Activated CD8-positive, alpha-beta T cell treated with anti-CD3 and anti-CD28 coated beads, Interleukin-2, amount 10 ng/mL, durations not matched to agents 7 days and 5 days (primary cell): Measurements from ENCODE around the gene ZBTB32. TPM values are rescaled to one million over a fixed set of nuclear protein-coding genes. Genes with fewer than 3 reads are reported as not detected.

Source experiments
- ATAC-seq: fragments of 150-1000 bp; cut with Tn5 transposase; one replicate; pipeline ENCODE4 v1.10.0; 2021; ENCODE audit warnings: moderate library complexity
- CTCF ChIA-PET: fragments of 350-600 bp; sonication (Branson Sonifier 250); formaldehyde crosslinking; loops from one replicate; lab custom pipeline; 2021; ENCODE audit warnings: antibody characterized with exemption; lab: Charles Lee
- POLR2A ChIA-PET: fragments of 350-600 bp; sonication (Branson Sonifier 250); formaldehyde crosslinking; loops from one replicate; lab custom pipeline; 2021; ENCODE audit warnings: antibody characterized with exemption; lab: Charles Lee
- DNase-seq: peaks from one replicate; pipeline ENCODE4 v3.0.0-alpha.2; 2020
- H3K27ac Mint-ChIP-seq: one replicate; pipeline ENCODE4 v1.8.0; 2021; ENCODE audit warnings: mild to moderate bottlenecking, mixed read lengths
- H3K27me3 Mint-ChIP-seq: one replicate; pipeline ENCODE4 v1.8.0; 2021; ENCODE audit warnings: low read depth, mixed read lengths
- H3K36me3 Mint-ChIP-seq: one replicate; pipeline ENCODE4 v1.8.0; 2021; ENCODE audit warnings: low read depth, mixed read lengths
- H3K4me1 Mint-ChIP-seq: one replicate; pipeline ENCODE4 v1.8.0; 2021; ENCODE audit warnings: low read depth, mixed read lengths
- H3K4me3 Mint-ChIP-seq: one replicate; pipeline ENCODE4 v1.8.0; 2021; ENCODE audit warnings: mild to moderate bottlenecking, mixed read lengths
- H3K9me3 Mint-ChIP-seq: one replicate; pipeline ENCODE4 v1.8.0; 2022; ENCODE audit warnings: mixed read lengths; ENCODE audit not compliant: insufficient read depth
- total RNA-seq, 2 experiments: library from RNA; stranded (reverse); gene quantifications; one replicate each; pipeline ENCODE4 v1.2.3, GENCODE V29; 2021

ZBTB32 gene
- total RNA-seq, 2 experiments from 2014 or later = 37.4 to 41.4 TPM

GRCh38 chr19:35696835-35697234 is 7.5 kb upstream of the ZBTB32 start:
- Mint-ChIP-seq H3K4me3 (no peak overlapping the region), H3K9me3 (no peaks in the 10 kb centered on the region), H3K4me1 (peaks cover 27% of the 10 kb centered on the region), H3K27me3 (no peaks in the 10 kb centered on the region), H3K27ac (no peak overlapping the region), H3K36me3 (no peaks in the 10 kb centered on the region)
- DNase-seq = no peak
- no peak for ATAC-seq
- ChIA-PET POLR2A (interaction anchor here (0.9 to 6.9 kb wide), 4 partner anchors 16 to 132 kb away, joined by 3 to 96 read pairs (median 3); partner anchors contain the start of genes PSENEN and U2AF1L4), CTCF (interaction anchor here (0.8 to 10.3 kb wide), 11 partner anchors 13 to 234 kb away, joined by 3 to 266 read pairs (median 4); partner anchors contain the start of genes COX6B1, IGFLR1 and LIN37)

- Mint-ChIP-seq H3K9me3 (no peaks in the 10 kb centered on the region), H3K27me3 (no peaks in the 10 kb centered on the region), H3K27ac (peak overlapping the region; percentile 97), H3K4me1 (peaks cover 15% of the 10 kb centered on the region), H3K4me3 (peak overlapping the region; percentile 92), H3K36me3 (peaks cover 2% of the 10 kb centered on the region)
- peak; percentile 98 for DNase-seq
- ATAC-seq = peak; percentile 100
- CTCF ChIA-PET = interaction anchor here (0.8 to 10.3 kb wide), 7 partner anchors 8 to 46 kb away, joined by 3 to 266 read pairs (median 4); partner anchors contain the start of genes LIN37, PSENEN and U2AF1L4
- POLR2A ChIA-PET = interaction anchor here (0.5 to 4.9 kb wide), 8 partner anchors 11 to 249 kb away, joined by 3 to 113 read pairs (median 4); partner anchors contain the start of genes COX6B1, IGFLR1, KMT2B and U2AF1L4
These were observed 1.9 kb upstream of the ZBTB32 start for GRCh38 chr19:35702223-35703012.

DNA sequence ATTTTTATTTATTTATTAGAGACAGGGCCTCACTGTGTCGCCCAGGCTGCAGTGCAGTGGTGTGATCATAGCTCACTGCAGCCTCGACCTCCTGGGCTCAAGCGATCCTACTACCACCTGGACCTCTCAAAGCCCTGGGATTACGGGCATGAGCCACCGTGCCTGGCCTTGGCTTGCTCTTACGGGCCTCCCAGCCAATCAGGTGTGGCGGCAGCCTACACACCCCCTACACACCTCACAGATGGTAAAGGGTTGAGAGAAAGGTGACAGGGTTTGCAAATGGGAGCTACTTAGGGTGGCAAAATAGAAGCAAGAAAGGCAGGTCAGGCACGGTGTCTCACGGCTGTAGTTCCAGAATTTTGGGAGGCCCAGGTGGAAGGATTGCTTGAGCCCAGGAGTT is 1.0 kb upstream of the ZBTB32 start:
- Mint-ChIP-seq H3K9me3 (no peaks in the 10 kb centered on the region), H3K4me1 (peaks cover 13% of the 10 kb centered on the region), H3K27me3 (no peaks in the 10 kb centered on the region), H3K27ac (no peak overlapping the region), H3K36me3 (peaks cover 2% of the 10 kb centered on the region), H3K4me3 (peak overlapping the region; percentile 92)
- POLR2A ChIA-PET = interaction anchor here (0.5 to 4.9 kb wide), 2 partner anchors 10 to 11 kb away, joined by 3 to 113 read pairs; no protein-coding TSS in a partner anchor
- DNase-seq = no peak
- CTCF ChIA-PET = interaction anchor here (2.5 to 10.3 kb wide), 2 partner anchors 9 to 10 kb away, joined by 13 to 266 read pairs; no protein-coding TSS in a partner anchor
- no peak for ATAC-seq

DNA sequence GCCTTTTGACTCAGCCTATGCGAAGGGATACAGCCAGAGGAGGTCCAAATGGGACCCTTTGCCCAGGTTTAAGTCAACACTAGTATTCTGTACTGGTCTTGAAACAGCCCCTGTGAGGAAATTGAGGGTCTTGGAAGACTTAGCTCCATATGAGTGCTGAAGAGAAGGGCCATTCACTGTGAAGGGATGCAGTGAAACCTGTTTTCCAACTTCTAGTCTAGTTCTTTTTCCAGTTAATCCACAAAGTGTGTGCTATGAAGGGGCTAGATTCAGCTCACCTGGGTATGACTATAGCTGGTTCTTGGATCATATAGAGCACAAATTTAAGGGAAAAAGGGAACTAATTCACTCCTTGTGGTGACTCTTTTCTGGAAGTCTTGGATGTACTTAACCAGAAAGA is 4.0 kb downstream of the ZBTB32 start:
- DNase-seq = no peak
- Mint-ChIP-seq H3K27me3 (no peaks in the 10 kb centered on the region), H3K27ac (no peak overlapping the region), H3K36me3 (no peaks in the 10 kb centered on the region), H3K9me3 (no peaks in the 10 kb centered on the region), H3K4me1 (peaks cover 41% of the 10 kb centered on the region), H3K4me3 (no peak overlapping the region)
- no peak for ATAC-seq
- ChIA-PET POLR2A (no interaction called here), CTCF (interaction anchor here (1.7 to 2.0 kb wide), 2 partner anchors 10 to 14 kb away, joined by 6 to 11 read pairs; no protein-coding TSS in a partner anchor)

GRCh38 chr19:35710784-35711723 is 6.7 kb downstream of the ZBTB32 start:
- ChIA-PET POLR2A (interaction anchor here (0.9 to 7.6 kb wide), 7 partner anchors 8 to 221 kb away, joined by 3 to 113 read pairs (median 8); partner anchors contain the start of genes LIN37, PSENEN, U2AF1L4 and ZBTB32), CTCF (interaction anchor here (0.8 to 6.7 kb wide), 6 partner anchors 12 to 220 kb away, joined by 3 to 266 read pairs (median 6); partner anchors contain the start of gene LIN37)
- H3K4me3 Mint-ChIP-seq = peak overlapping the region; percentile 34
- H3K9me3 Mint-ChIP-seq = no peaks in the 10 kb centered on the region
- peak; percentile 29 for ATAC-seq
- H3K27ac Mint-ChIP-seq = peak overlapping the region; percentile 95
- DNase-seq = peak; percentile 75
- no peaks in the 10 kb centered on the region for H3K27me3 Mint-ChIP-seq
- H3K36me3 Mint-ChIP-seq = peaks cover 16% of the 10 kb centered on the region
- peaks cover 67% of the 10 kb centered on the region for H3K4me1 Mint-ChIP-seq

- DNase-seq = peak; percentile 89
- Mint-ChIP-seq H3K4me3 (peak overlapping the region; percentile 83), H3K4me1 (peaks cover 74% of the 10 kb centered on the region), H3K9me3 (no peaks in the 10 kb centered on the region), H3K27ac (peak overlapping the region; percentile 95), H3K27me3 (no peaks in the 10 kb centered on the region), H3K36me3 (peaks cover 24% of the 10 kb centered on the region)
- ChIA-PET POLR2A (interaction anchor here (0.6 to 7.6 kb wide), 8 partner anchors 10 to 307 kb away, joined by 3 to 113 read pairs (median 8); partner anchors contain the start of genes COX6B1, NFKBID, PSENEN and U2AF1L4), CTCF (interaction anchor here (1.3 to 6.7 kb wide), 9 partner anchors 14 to 218 kb away, joined by 3 to 266 read pairs (median 6); partner anchors contain the start of genes COX6B1, LIN37, PSENEN and U2AF1L4)
- ATAC-seq = peak; percentile 25
These were observed 8.5 kb downstream of the ZBTB32 start for GRCh38 chr19:35712567-35713505.

- CTCF ChIA-PET = interaction anchor here (1.3 to 6.7 kb wide), 8 partner anchors 15 to 218 kb away, joined by 3 to 266 read pairs (median 5); partner anchors contain the start of genes COX6B1, LIN37, PSENEN and U2AF1L4
- ATAC-seq = no peak
- Mint-ChIP-seq H3K9me3 (no peaks in the 10 kb centered on the region), H3K4me1 (peaks cover 73% of the 10 kb centered on the region), H3K4me3 (peak overlapping the region; percentile 83), H3K36me3 (peaks cover 24% of the 10 kb centered on the region), H3K27me3 (no peaks in the 10 kb centered on the region), H3K27ac (peak overlapping the region; percentile 95)
- POLR2A ChIA-PET = interaction anchor here (0.6 to 7.6 kb wide), 6 partner anchors 10 to 306 kb away, joined by 3 to 113 read pairs (median 9); partner anchors contain the start of genes NFKBID and ZBTB32
- no peak for DNase-seq
These were observed 9.1 kb downstream of the ZBTB32 start for GRCh38 chr19:35713506-35713850.

DNA sequence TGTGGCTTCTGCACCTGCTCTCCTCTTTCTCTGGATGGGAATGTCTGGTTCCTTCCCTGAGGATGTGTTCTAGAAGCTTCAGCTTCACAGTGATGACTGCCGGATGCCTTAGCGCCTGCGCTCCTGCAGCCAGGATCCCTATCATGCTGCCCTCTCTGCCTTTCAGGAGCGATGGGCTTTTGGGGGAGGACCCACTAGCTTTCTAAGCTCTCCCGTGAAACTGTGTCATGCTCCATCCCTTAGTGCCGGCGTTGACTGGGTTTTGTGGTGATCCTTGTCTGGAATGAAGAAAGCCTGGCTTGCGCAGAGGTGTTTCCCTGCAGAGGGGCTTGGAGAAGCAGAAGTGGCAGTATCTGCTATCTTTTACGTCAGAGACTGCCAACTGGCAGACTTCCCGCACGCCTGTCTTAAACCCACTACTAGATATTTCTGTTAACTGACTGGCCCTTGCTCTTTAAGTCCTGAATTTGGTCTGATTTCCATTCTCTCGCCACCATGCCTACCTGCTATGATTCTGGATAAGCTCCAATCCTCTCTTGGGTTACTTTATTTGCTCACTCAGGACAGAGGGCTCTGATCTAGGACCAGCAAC is 9.6 kb downstream of the ZBTB32 start:
- peaks cover 73% of the 10 kb centered on the region for H3K4me1 Mint-ChIP-seq
- peak overlapping the region; percentile 95 for H3K27ac Mint-ChIP-seq
- ChIA-PET POLR2A (interaction anchor here (1.1 to 7.6 kb wide), 6 partner anchors 11 to 186 kb away, joined by 3 to 113 read pairs (median 9); partner anchors contain the start of genes NFKBID and ZBTB32), CTCF (interaction anchor here (0.7 to 6.7 kb wide), 13 partner anchors 15 to 217 kb away, joined by 3 to 266 read pairs (median 4); partner anchors contain the start of genes COX6B1, IGFLR1 and LIN37)
- no peak for DNase-seq
- peaks cover 24% of the 10 kb centered on the region for H3K36me3 Mint-ChIP-seq
- ATAC-seq = no peak
- H3K4me3 Mint-ChIP-seq = peak overlapping the region; percentile 83
- H3K27me3 Mint-ChIP-seq = no peaks in the 10 kb centered on the region
- no peaks in the 10 kb centered on the region for H3K9me3 Mint-ChIP-seq

GRCh38 chr19:35714601-35715354 is 10.4 kb downstream of the ZBTB32 start:
- Mint-ChIP-seq H3K4me1 (peaks cover 76% of the 10 kb centered on the region), H3K27ac (peak overlapping the region; percentile 95), H3K27me3 (no peaks in the 10 kb centered on the region), H3K36me3 (peaks cover 28% of the 10 kb centered on the region), H3K4me3 (peak overlapping the region; percentile 83), H3K9me3 (no peaks in the 10 kb centered on the region)
- DNase-seq (peak; percentile 64), ATAC-seq (no peak)
- ChIA-PET POLR2A (interaction anchor here (1.2 to 7.6 kb wide), 5 partner anchors 12 to 33 kb away, joined by 3 to 113 read pairs (median 5); partner anchors contain the start of genes LIN37 and ZBTB32), CTCF (interaction anchor here (0.7 to 6.7 kb wide), 10 partner anchors 15 to 216 kb away, joined by 3 to 266 read pairs (median 4); partner anchors contain the start of genes COX6B1 and IGFLR1)
